ENCODE results near the gene DGKB. TPM values are rescaled to one million over a fixed set of nuclear protein-coding genes. Genes with fewer than 3 reads are reported as not detected.

DGKB gene
- total RNA-seq, 1 experiment from 2014 or later, result 1.9 TPM

GRCh38 chr7:14258861-14259260 lies 643.7 kb downstream of the DGKB start:
- Mint-ChIP-seq H3K27me3 (ENCODE audit: low read depth) (no peaks in the 10 kb centered on the region), H3K4me1 (peaks cover 4% of the 10 kb centered on the region), H3K27ac (no peak overlapping the region), H3K4me3 (no peak overlapping the region), H3K9me3 (no peaks in the 10 kb centered on the region), H3K36me3 (no peaks in the 10 kb centered on the region)
- CTCF ChIA-PET, result no interaction called here
- TF ChIP-seq AR (CRISPR knock-in tag; IDR thresholded peaks at IDR 0.05), result no peak
- TF ChIP-seq ZNF423 (CRISPR knock-in tag; IDR thresholded peaks at IDR 0.05), result no peak
- TF ChIP-seq ZNF138 (CRISPR knock-in tag; conservative IDR thresholded peaks at IDR 0.05), result no peak
- no peak for TF ChIP-seq CDX4 (CRISPR knock-in tag; IDR thresholded peaks at IDR 0.05; ENCODE audit: borderline replicate concordance)
- TF ChIP-seq NFE2L1 (CRISPR knock-in tag; IDR thresholded peaks at IDR 0.05), result no peak
- no peak for TF ChIP-seq SOX15 (CRISPR knock-in tag; IDR thresholded peaks at IDR 0.05)
- no peak for TF ChIP-seq ATF6 (CRISPR knock-in tag; IDR thresholded peaks at IDR 0.05)
- no peak for TF ChIP-seq MYBL2 (CRISPR knock-in tag; IDR thresholded peaks at IDR 0.05)
- no peak for TF ChIP-seq ETV6 (CRISPR knock-in tag; IDR thresholded peaks at IDR 0.05)
- TF ChIP-seq CREB1 (CRISPR knock-in tag; IDR thresholded peaks at IDR 0.05), result no peak
- no peak for TF ChIP-seq HMGXB4 (CRISPR knock-in tag; IDR thresholded peaks at IDR 0.05)
- TF ChIP-seq GABPB1 (CRISPR knock-in tag; IDR thresholded peaks at IDR 0.05), result no peak
- no peak for TF ChIP-seq JAZF1 (CRISPR knock-in tag; IDR thresholded peaks at IDR 0.05)
- TF ChIP-seq PREB (CRISPR knock-in tag; IDR thresholded peaks at IDR 0.05; ENCODE audit: borderline replicate concordance), result no peak
- DNase-seq (ENCODE audit: low spot score) (no peak), ATAC-seq (no peak)
- POLR2A ChIA-PET, result no interaction called here

- CTCF ChIA-PET, result no interaction called here
- POLR2A ChIA-PET, result no interaction called here
- H3K27ac Mint-ChIP-seq, result no peak overlapping the region
- TF ChIP-seq JAZF1 (CRISPR knock-in tag; IDR thresholded peaks at IDR 0.05) (no peak), STAT6 (CRISPR knock-in tag; conservative IDR thresholded peaks at IDR 0.05; ENCODE audit: low read depth) (no peak), NR1H2 (CRISPR knock-in tag; IDR thresholded peaks at IDR 0.05) (no peak), FOXK1 (CRISPR knock-in tag; IDR thresholded peaks at IDR 0.05) (no peak), ZNF532 (CRISPR knock-in tag; IDR thresholded peaks at IDR 0.05; ENCODE audit: borderline replicate concordance) (no peak), HMGXB4 (CRISPR knock-in tag; IDR thresholded peaks at IDR 0.05) (no peak), MYBL2 (CRISPR knock-in tag; IDR thresholded peaks at IDR 0.05) (no peak)
Measured at GRCh38 chr7:14258441-14258840, 644.1 kb downstream of the DGKB start.

More at GRCh38 chr7:14258441-14258840, 644.1 kb downstream of the DGKB start:
- DNase-seq (ENCODE audit: low spot score) (no peak), ATAC-seq (no peak)
- Mint-ChIP-seq H3K4me1 (peaks cover 4% of the 10 kb centered on the region), H3K4me3 (no peak overlapping the region), H3K36me3 (no peaks in the 10 kb centered on the region), H3K27me3 (ENCODE audit: low read depth) (no peaks in the 10 kb centered on the region), H3K9me3 (no peaks in the 10 kb centered on the region)
